ENCODE data around the gene CTNND2.

CTNND2 gene

DNA sequence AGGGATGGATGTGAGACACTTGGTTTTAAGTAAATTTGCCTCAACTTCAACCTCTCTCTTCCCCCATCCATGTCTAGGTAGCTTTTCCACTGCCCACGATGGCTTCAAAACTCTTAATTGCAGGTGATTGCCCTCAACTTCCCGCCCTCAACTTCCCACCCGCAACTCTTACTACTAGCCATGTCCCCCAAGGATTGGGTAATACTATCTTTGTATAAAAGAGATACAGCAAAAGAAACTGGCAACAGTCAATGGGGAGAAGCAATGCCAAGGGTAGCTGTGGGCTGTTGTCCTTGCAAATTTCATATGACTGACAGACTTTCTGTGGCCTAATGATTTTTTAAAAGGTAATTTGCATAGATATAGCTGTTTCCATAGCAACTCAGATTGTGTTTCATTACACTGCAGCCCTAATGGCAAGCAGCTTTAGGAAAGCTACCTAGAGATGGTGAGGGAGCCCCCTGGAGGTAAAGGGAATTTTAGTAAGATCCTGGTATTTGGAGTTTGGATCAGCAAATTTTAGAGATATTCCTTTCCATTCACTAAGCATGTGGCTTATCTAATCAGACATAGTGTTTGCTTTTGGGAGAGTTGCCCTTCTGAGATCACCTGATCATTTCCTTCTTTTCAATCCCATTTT lies 721.7 kb downstream of the CTNND2 start:
- CTCF ChIA-PET = no interaction called here
- POLR2A ChIA-PET = no interaction called here
- DNase-seq (ENCODE audit: extremely low spot score) = peak; percentile 34
- no peak for TF ChIP-seq SP1 (IDR thresholded peaks at IDR 0.05)
- TF ChIP-seq TARDBP (IDR thresholded peaks at IDR 0.05) = no peak
- TF ChIP-seq HDGF (IDR thresholded peaks at IDR 0.05; ENCODE audit: borderline replicate concordance) = no peak
- no peak for TF ChIP-seq BHLHE40 (IDR thresholded peaks at IDR 0.05; ENCODE audit: borderline replicate concordance)
- TF ChIP-seq, protein P1, sequence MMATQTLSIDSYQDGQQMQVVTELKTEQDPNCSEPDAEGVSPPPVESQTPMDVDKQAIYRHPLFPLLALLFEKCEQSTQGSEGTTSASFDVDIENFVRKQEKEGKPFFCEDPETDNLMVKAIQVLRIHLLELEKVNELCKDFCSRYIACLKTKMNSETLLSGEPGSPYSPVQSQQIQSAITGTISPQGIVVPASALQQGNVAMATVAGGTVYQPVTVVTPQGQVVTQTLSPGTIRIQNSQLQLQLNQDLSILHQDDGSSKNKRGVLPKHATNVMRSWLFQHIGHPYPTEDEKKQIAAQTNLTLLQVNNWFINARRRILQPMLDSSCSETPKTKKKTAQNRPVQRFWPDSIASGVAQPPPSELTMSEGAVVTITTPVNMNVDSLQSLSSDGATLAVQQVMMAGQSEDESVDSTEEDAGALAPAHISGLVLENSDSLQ (IDR thresholded peaks at IDR 0.05) = no peak
- no peak for TF ChIP-seq ELF4 (IDR thresholded peaks at IDR 0.05)
- no peak for TF ChIP-seq FOXA1 (IDR thresholded peaks at IDR 0.05)
- no peak for TF ChIP-seq L3MBTL2 (conservative IDR thresholded peaks at IDR 0.05)
- TF ChIP-seq LEF1 (IDR thresholded peaks at IDR 0.05; ENCODE audit: borderline replicate concordance) = no peak
- TF ChIP-seq ZNF384 (IDR thresholded peaks at IDR 0.05) = no peak
- TF ChIP-seq FOXK2 (IDR thresholded peaks at IDR 0.05) = no peak
- no peak for TF ChIP-seq ARNT (IDR thresholded peaks at IDR 0.05)
- no peak for TF ChIP-seq CTBP1 (IDR thresholded peaks at IDR 0.05; ENCODE audit: borderline replicate concordance)
- no peak for TF ChIP-seq NFRKB (IDR thresholded peaks at IDR 0.05)
- TF ChIP-seq SUZ12 (IDR thresholded peaks at IDR 0.05) = no peak
- no peak for TF ChIP-seq FOXM1 (IDR thresholded peaks at IDR 0.05; ENCODE audit: borderline replicate concordance)

DNA sequence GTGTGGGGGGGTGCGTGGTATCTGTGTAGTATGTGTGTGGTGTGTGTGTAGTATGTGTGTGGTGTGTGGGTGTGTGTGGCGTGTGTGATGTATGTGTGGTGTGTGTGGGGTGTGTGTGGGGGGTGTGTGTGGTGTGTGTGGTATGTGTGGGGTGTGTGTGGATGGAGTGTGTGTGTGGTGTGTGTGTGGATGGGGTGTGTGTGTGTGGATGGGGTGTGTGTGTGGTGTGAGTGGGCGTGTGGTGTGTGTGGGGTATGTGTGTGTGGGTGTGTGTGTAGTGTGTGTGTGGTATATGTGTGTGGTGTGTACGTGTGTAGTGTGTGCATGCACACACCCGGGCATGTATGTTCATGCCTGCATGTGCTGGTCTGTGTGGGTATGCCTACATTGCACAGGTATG lies 722.3 kb downstream of the CTNND2 start:
- DNase-seq (ENCODE audit: extremely low spot score) = no peak
- ChIA-PET POLR2A (no interaction called here), CTCF (no interaction called here)
- TF ChIP-seq FOXK2 (IDR thresholded peaks at IDR 0.05) (no peak), FOXA1 (IDR thresholded peaks at IDR 0.05) (no peak), L3MBTL2 (conservative IDR thresholded peaks at IDR 0.05) (no peak), BHLHE40 (IDR thresholded peaks at IDR 0.05; ENCODE audit: borderline replicate concordance) (no peak), ZNF384 (IDR thresholded peaks at IDR 0.05) (no peak), TARDBP (IDR thresholded peaks at IDR 0.05) (no peak), ARNT (IDR thresholded peaks at IDR 0.05) (no peak), SP1 (IDR thresholded peaks at IDR 0.05) (no peak), FOXM1 (IDR thresholded peaks at IDR 0.05; ENCODE audit: borderline replicate concordance) (no peak), LEF1 (IDR thresholded peaks at IDR 0.05; ENCODE audit: borderline replicate concordance) (no peak), ELF4 (IDR thresholded peaks at IDR 0.05) (no peak), NFRKB (IDR thresholded peaks at IDR 0.05) (no peak), CTBP1 (IDR thresholded peaks at IDR 0.05; ENCODE audit: borderline replicate concordance) (no peak), SUZ12 (IDR thresholded peaks at IDR 0.05) (no peak), HDGF (IDR thresholded peaks at IDR 0.05; ENCODE audit: borderline replicate concordance) (no peak)
- TF ChIP-seq, protein P1 (IDR thresholded peaks at IDR 0.05) = no peak

DNA sequence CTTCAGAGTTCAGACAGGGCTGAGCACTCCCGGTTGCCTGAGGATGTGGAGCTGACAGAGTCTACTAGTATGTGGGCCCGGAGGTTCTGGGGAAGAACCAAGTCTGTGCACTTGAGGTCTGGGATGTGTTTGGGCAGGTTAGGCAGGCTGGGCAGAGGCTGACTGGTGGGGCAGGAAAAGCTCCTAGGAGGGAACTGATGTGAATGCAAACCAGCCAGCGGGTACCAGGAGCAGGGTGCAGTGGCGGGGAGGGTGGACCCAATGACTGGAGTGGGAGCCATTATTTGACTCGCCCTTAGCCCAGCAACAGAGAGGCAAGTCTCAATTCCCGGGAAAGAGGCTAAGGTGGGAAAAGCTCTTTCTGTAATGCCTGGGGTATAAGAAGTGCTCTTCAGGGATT lies 723.4 kb downstream of the CTNND2 start:
- CTCF ChIA-PET = no interaction called here

DNA sequence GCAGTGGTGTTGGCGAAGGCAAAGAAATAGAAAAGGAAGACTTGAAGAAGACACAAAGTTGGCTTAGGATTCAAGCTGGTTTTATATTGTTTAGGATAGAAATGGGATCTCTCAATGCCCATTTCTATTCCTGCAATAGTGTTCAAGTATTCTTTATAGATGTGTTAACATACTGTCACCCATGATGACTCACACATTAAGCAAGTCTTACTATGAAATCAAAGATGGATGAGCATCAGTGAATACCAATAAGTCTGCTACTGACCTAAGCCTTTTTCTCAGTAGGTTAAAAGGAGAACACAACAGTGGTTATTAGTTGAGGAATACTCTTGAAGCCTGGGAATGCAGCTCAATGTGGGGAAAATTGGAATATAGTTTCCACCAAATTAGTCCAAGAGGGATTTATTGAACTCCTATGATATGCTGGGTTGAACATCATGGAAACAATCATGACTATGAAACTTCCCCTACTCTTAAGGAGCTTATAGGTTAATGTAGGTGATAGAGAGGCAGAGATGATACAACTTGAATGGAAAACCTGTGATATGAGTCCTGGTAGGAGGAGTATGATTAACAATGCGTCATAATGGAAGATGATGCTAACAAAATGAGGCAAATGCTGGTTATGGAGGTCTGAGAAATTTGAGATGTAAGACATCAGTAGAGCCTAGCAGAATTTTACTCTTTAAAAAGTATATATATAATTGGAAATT lies 726.1 kb downstream of the CTNND2 start:
- no peak for TF ChIP-seq CTBP1 (IDR thresholded peaks at IDR 0.05; ENCODE audit: borderline replicate concordance)
- TF ChIP-seq NFRKB (IDR thresholded peaks at IDR 0.05) = no peak
- no peak for TF ChIP-seq SUZ12 (IDR thresholded peaks at IDR 0.05)
- no peak for TF ChIP-seq SP1 (IDR thresholded peaks at IDR 0.05)
- no peak for TF ChIP-seq ELF4 (IDR thresholded peaks at IDR 0.05)
- TF ChIP-seq ARNT (IDR thresholded peaks at IDR 0.05) = no peak
- no peak for TF ChIP-seq FOXM1 (IDR thresholded peaks at IDR 0.05; ENCODE audit: borderline replicate concordance)
- TF ChIP-seq LEF1 (IDR thresholded peaks at IDR 0.05; ENCODE audit: borderline replicate concordance) = no peak
- POLR2A ChIA-PET = no interaction called here
- DNase-seq (ENCODE audit: extremely low spot score) = no peak
- CTCF ChIA-PET = no interaction called here

More for the DNA sequence above, 723.4 kb downstream of the CTNND2 start:
- no peak for DNase-seq (ENCODE audit: extremely low spot score)
- POLR2A ChIA-PET = no interaction called here
- TF ChIP-seq HDGF (IDR thresholded peaks at IDR 0.05; ENCODE audit: borderline replicate concordance) (no peak), LEF1 (IDR thresholded peaks at IDR 0.05; ENCODE audit: borderline replicate concordance) (no peak), SUZ12 (IDR thresholded peaks at IDR 0.05) (no peak), FOXK2 (IDR thresholded peaks at IDR 0.05) (no peak), CTBP1 (IDR thresholded peaks at IDR 0.05; ENCODE audit: borderline replicate concordance) (no peak), BHLHE40 (IDR thresholded peaks at IDR 0.05; ENCODE audit: borderline replicate concordance) (no peak), L3MBTL2 (conservative IDR thresholded peaks at IDR 0.05) (no peak), SP1 (IDR thresholded peaks at IDR 0.05) (no peak), NFRKB (IDR thresholded peaks at IDR 0.05) (no peak), FOXA1 (IDR thresholded peaks at IDR 0.05) (no peak), TARDBP (IDR thresholded peaks at IDR 0.05) (no peak), ELF4 (IDR thresholded peaks at IDR 0.05) (no peak), FOXM1 (IDR thresholded peaks at IDR 0.05; ENCODE audit: borderline replicate concordance) (no peak), ZNF384 (IDR thresholded peaks at IDR 0.05) (no peak)

DNA sequence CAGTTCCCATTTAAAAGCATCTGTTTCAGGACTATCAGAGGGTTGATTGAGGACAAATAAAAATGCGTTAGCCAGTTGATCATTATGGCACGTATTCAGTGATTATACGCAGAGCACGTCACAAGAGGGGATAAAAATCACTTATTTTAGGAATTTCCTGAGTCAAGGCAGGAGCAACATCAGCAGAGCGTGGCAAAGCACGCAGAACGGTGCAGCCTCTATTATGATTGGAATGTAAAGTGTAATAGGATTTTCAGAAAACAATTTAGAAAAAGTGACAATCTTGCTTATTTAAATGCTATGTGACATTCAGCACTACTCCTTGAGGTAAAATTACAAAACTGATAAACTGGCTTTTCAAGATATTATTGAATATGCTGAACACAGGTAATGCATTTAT lies 729.7 kb downstream of the CTNND2 start:
- TF ChIP-seq NFRKB (IDR thresholded peaks at IDR 0.05) (no peak), FOXK2 (IDR thresholded peaks at IDR 0.05) (no peak), SP1 (IDR thresholded peaks at IDR 0.05) (no peak), SUZ12 (IDR thresholded peaks at IDR 0.05) (no peak), LEF1 (IDR thresholded peaks at IDR 0.05; ENCODE audit: borderline replicate concordance) (no peak), CTBP1 (IDR thresholded peaks at IDR 0.05; ENCODE audit: borderline replicate concordance) (no peak), L3MBTL2 (conservative IDR thresholded peaks at IDR 0.05) (no peak)
- TF ChIP-seq, protein P1 (IDR thresholded peaks at IDR 0.05) = no peak
- ChIA-PET CTCF (no interaction called here), POLR2A (no interaction called here)
- DNase-seq (ENCODE audit: extremely low spot score) = no peak

All from HEK293T (cell line).